ENCODE measurements around the gene SMIM26. TPM values are rescaled to one million over a fixed set of nuclear protein-coding genes. Genes with fewer than 3 reads are reported as not detected.

The SMIM26 gene
- total RNA-seq, 1 experiment from 2014 or later = 99.3 TPM

GRCh38 chr20:18533491-18533890 is 33.7 kb upstream of the SMIM26 start:
- Mint-ChIP-seq H3K36me3 (ENCODE audit: insufficient read depth, unreplicated experiment) (peaks cover 86% of the 10 kb centered on the region), H3K4me1 (ENCODE audit: low read depth, unreplicated experiment) (no peaks in the 10 kb centered on the region), H3K4me3 (ENCODE audit: unreplicated experiment) (no peak overlapping the region), H3K9me3 (ENCODE audit: unreplicated experiment) (no peaks in the 10 kb centered on the region), H3K27ac (ENCODE audit: unreplicated experiment) (no peak overlapping the region), H3K27me3 (ENCODE audit: insufficient read depth, unreplicated experiment) (no peaks in the 10 kb centered on the region)
- no TSS peak for BruUV-seq (replicated peaks)
- Histone ChIP-seq H3K36me3 (ENCODE audit: control insufficient read depth, insufficient read depth, low read length) (0 out of 2 replicates have a peak, but pooled peaks cover 1% of the 10 kb centered on the region), H3K4me3 (ENCODE audit: low read depth, low read length) (no peak overlapping the region), H3K4me1 (no peaks in the 10 kb centered on the region), H3K27me3 (replicated peaks; ENCODE audit: control insufficient read depth, insufficient read depth, low read length) (no peaks in the 10 kb centered on the region), H3K9me3 (no peaks in the 10 kb centered on the region)
- intact Hi-C loops (cut with micrococcal nuclease; ENCODE audit: unreplicated experiment) = no loop called here
- TF ChIP-seq CTCF (IDR thresholded peaks at IDR 0.05; ENCODE audit: insufficient read depth in 1 of 2, low read depth in 1 of 2, low read length in 1 of 2, severe bottlenecking in 1 of 2, unreplicated experiment in 1 of 2) = no peak
- ChIA-PET CTCF (no interaction called here), POLR2A (no interaction called here)
- DNase-seq = no peak

GRCh38 chr20:18533978-18534644 is 33.1 kb upstream of the SMIM26 start:
- Mint-ChIP-seq H3K36me3 (ENCODE audit: insufficient read depth, unreplicated experiment) (peaks cover 83% of the 10 kb centered on the region), H3K27ac (ENCODE audit: unreplicated experiment) (no peak overlapping the region), H3K4me1 (ENCODE audit: low read depth, unreplicated experiment) (no peaks in the 10 kb centered on the region), H3K9me3 (ENCODE audit: unreplicated experiment) (no peaks in the 10 kb centered on the region), H3K27me3 (ENCODE audit: insufficient read depth, unreplicated experiment) (no peaks in the 10 kb centered on the region), H3K4me3 (ENCODE audit: unreplicated experiment) (no peak overlapping the region)
- Histone ChIP-seq H3K4me3 (ENCODE audit: low read depth, low read length) (no peak overlapping the region), H3K9me3 (no peaks in the 10 kb centered on the region), H3K36me3 (ENCODE audit: control insufficient read depth, insufficient read depth, low read length) (0 out of 2 replicates have a peak, but pooled peaks cover under 1% of the 10 kb centered on the region), H3K4me1 (no peaks in the 10 kb centered on the region), H3K27me3 (replicated peaks; ENCODE audit: control insufficient read depth, insufficient read depth, low read length) (no peaks in the 10 kb centered on the region)
- no peak for DNase-seq
- intact Hi-C loops (cut with micrococcal nuclease; ENCODE audit: unreplicated experiment) = no loop called here
- no TSS peak for BruUV-seq (replicated peaks)
- no peak for TF ChIP-seq CTCF (IDR thresholded peaks at IDR 0.05; ENCODE audit: insufficient read depth in 1 of 2, low read depth in 1 of 2, low read length in 1 of 2, severe bottlenecking in 1 of 2, unreplicated experiment in 1 of 2)
- POLR2A ChIA-PET = no interaction called here
- CTCF ChIA-PET = no interaction called here

GRCh38 chr20:18537651-18538050 is 29.6 kb upstream of the SMIM26 start:
- H3K27me3 Mint-ChIP-seq (ENCODE audit: insufficient read depth, unreplicated experiment) = no peaks in the 10 kb centered on the region
- peaks cover 76% of the 10 kb centered on the region for H3K36me3 Mint-ChIP-seq (ENCODE audit: insufficient read depth, unreplicated experiment)
- no peaks in the 10 kb centered on the region for H3K9me3 Mint-ChIP-seq (ENCODE audit: unreplicated experiment)
- BruUV-seq (replicated peaks) = no TSS peak
- intact Hi-C loops (cut with micrococcal nuclease; ENCODE audit: unreplicated experiment) = no loop called here
- Histone ChIP-seq H3K4me1 (no peaks in the 10 kb centered on the region), H3K27me3 (replicated peaks; ENCODE audit: control insufficient read depth, insufficient read depth, low read length) (no peaks in the 10 kb centered on the region), H3K4me3 (ENCODE audit: low read depth, low read length) (no peak overlapping the region), H3K36me3 (ENCODE audit: control insufficient read depth, insufficient read depth, low read length) (no peaks in the 10 kb centered on the region), H3K9me3 (no peaks in the 10 kb centered on the region)
- no peaks in the 10 kb centered on the region for H3K4me1 Mint-ChIP-seq (ENCODE audit: low read depth, unreplicated experiment)
- ChIA-PET CTCF (no interaction called here), POLR2A (no interaction called here)
- no peak for DNase-seq
- H3K27ac Mint-ChIP-seq (ENCODE audit: unreplicated experiment) = no peak overlapping the region
- H3K4me3 Mint-ChIP-seq (ENCODE audit: unreplicated experiment) = no peak overlapping the region
- TF ChIP-seq CTCF (IDR thresholded peaks at IDR 0.05; ENCODE audit: insufficient read depth in 1 of 2, low read depth in 1 of 2, low read length in 1 of 2, severe bottlenecking in 1 of 2, unreplicated experiment in 1 of 2) = no peak

Data from Caco-2 (cell line).